ENCODE results near the gene WDCP.

GRCh38 chr2:24019729-24020128 is 27.5 kb downstream of the WDCP start:
- TF ChIP-seq POLR2A (IDR thresholded peaks at IDR 0.05) (no peak), CTCF (IDR thresholded peaks at IDR 0.05) (no peak)

All from body of pancreas (tissue), 4 donors.